ENCODE results near the gene BCAS3. TPM values are rescaled to one million over a fixed set of nuclear protein-coding genes. Genes with fewer than 3 reads are reported as not detected.

BCAS3 gene
- total RNA-seq, 1 donor from 2014 or later = 30.5 TPM

- H3K27me3 Mint-ChIP-seq (ENCODE audit: low read depth) = no peaks in the 10 kb centered on the region
- no peak overlapping the region for H3K27ac Mint-ChIP-seq (ENCODE audit: unreplicated experiment)
- TF ChIP-seq CTCF (conservative IDR thresholded peaks at IDR 0.05) = no peak
These were observed 570.7 kb downstream of the BCAS3 start for GRCh38 chr17:61248399-61248798.

GRCh38 chr17:61249649-61250299 lies 572.1 kb downstream of the BCAS3 start:
- TF ChIP-seq CTCF (conservative IDR thresholded peaks at IDR 0.05) = no peak
- Mint-ChIP-seq H3K36me3 (ENCODE audit: low read depth) (no peaks in the 10 kb centered on the region), H3K9me3 (peaks cover 2% of the 10 kb centered on the region), H3K4me3 (no peak overlapping the region), H3K27me3 (ENCODE audit: low read depth) (no peaks in the 10 kb centered on the region), H3K4me1 (peaks cover 40% of the 10 kb centered on the region), H3K27ac (ENCODE audit: unreplicated experiment) (no peak overlapping the region)
- no peak for DNase-seq (ENCODE audit: low read depth, low spot score)

More at GRCh38 chr17:61248399-61248798, 570.7 kb downstream of the BCAS3 start:
- Mint-ChIP-seq H3K4me3 (no peak overlapping the region), H3K36me3 (ENCODE audit: low read depth) (no peaks in the 10 kb centered on the region), H3K4me1 (peaks cover 30% of the 10 kb centered on the region), H3K9me3 (peaks cover 2% of the 10 kb centered on the region)
- DNase-seq (ENCODE audit: low read depth, low spot score) = no peak

- Mint-ChIP-seq H3K4me1 (peaks cover 47% of the 10 kb centered on the region), H3K27me3 (ENCODE audit: low read depth) (no peaks in the 10 kb centered on the region), H3K27ac (ENCODE audit: unreplicated experiment) (no peak overlapping the region)
These were observed 572.8 kb downstream of the BCAS3 start for GRCh38 chr17:61250335-61250890.

GRCh38 chr17:61251939-61252865 lies 574.6 kb downstream of the BCAS3 start:
- no peak for TF ChIP-seq CTCF (conservative IDR thresholded peaks at IDR 0.05)

More at GRCh38 chr17:61250335-61250890, 572.8 kb downstream of the BCAS3 start:
- no peak overlapping the region for H3K4me3 Mint-ChIP-seq
- DNase-seq (ENCODE audit: low read depth, low spot score) = no peak
- no peaks in the 10 kb centered on the region for H3K36me3 Mint-ChIP-seq (ENCODE audit: low read depth)
- no peak for TF ChIP-seq CTCF (conservative IDR thresholded peaks at IDR 0.05)
- H3K9me3 Mint-ChIP-seq = peaks cover 2% of the 10 kb centered on the region

GRCh38 chr17:61253362-61253761 lies 575.7 kb downstream of the BCAS3 start:
- H3K27ac Mint-ChIP-seq (ENCODE audit: unreplicated experiment) = no peak overlapping the region
- peaks cover 44% of the 10 kb centered on the region for H3K4me1 Mint-ChIP-seq
- H3K36me3 Mint-ChIP-seq (ENCODE audit: low read depth) = no peaks in the 10 kb centered on the region
- no peaks in the 10 kb centered on the region for H3K9me3 Mint-ChIP-seq
- no peak for TF ChIP-seq CTCF (conservative IDR thresholded peaks at IDR 0.05)
- DNase-seq (ENCODE audit: low read depth, low spot score) = no peak
- H3K27me3 Mint-ChIP-seq (ENCODE audit: low read depth) = no peaks in the 10 kb centered on the region
- no peak overlapping the region for H3K4me3 Mint-ChIP-seq

More at GRCh38 chr17:61251939-61252865, 574.6 kb downstream of the BCAS3 start:
- Mint-ChIP-seq H3K4me3 (no peak overlapping the region), H3K9me3 (peaks cover 2% of the 10 kb centered on the region), H3K4me1 (peaks cover 47% of the 10 kb centered on the region), H3K36me3 (ENCODE audit: low read depth) (no peaks in the 10 kb centered on the region), H3K27ac (ENCODE audit: unreplicated experiment) (no peak overlapping the region), H3K27me3 (ENCODE audit: low read depth) (no peaks in the 10 kb centered on the region)
- no peak for DNase-seq (ENCODE audit: low read depth, low spot score)
